GM12878 (cell line): ENCODE data around the gene RFC4. TPM values are rescaled to one million over a fixed set of nuclear protein-coding genes. Genes with fewer than 3 reads are reported as not detected.

Experiments
- BCL3 ChIP-seq: IDR thresholded peaks from 2 replicates; pipeline ENCODE4 v1.6.1; 2011; ENCODE audit warnings: borderline replicate concordance, low read depth, mild to moderate bottlenecking, moderate library complexity, low read length; ENCODE audit not compliant: insufficient read depth, poor library complexity, severe bottlenecking
- CREM ChIP-seq: IDR thresholded peaks from 2 replicates; pipeline ENCODE4 v1.6.1; 2014; ENCODE audit warnings: antibody characterized with exemption, low read depth
- EGR1 ChIP-seq, 2 experiments: IDR thresholded peaks; 1 replicate in 1 of 2; 2 replicates in 1 of 2; pipeline ENCODE4 v1.6.1; 2011 to 2012; ENCODE audit warnings: low read depth in 2 of 2, low read length in 2 of 2, borderline replicate concordance in 1 of 2, mild to moderate bottlenecking in 1 of 2, moderate library complexity in 1 of 2
- EP300 ChIP-seq, 2 experiments: fragments of 150-350 bp in 1 of 2; IDR thresholded peaks; 2 replicates each; pipeline ENCODE4 v1.6.1; 2011 to 2012; ENCODE audit warnings: low read depth in 2 of 2, low read length in 2 of 2, borderline replicate concordance in 1 of 2, improper control_type of control experiment in 1 of 2, inconsistent platforms in 1 of 2; ENCODE audit not compliant: control insufficient read depth in 1 of 2
- NBN ChIP-seq: fragments of 450-650 bp; IDR thresholded peaks from 2 replicates; pipeline ENCODE4 v1.6.1; 2016
- NKRF ChIP-seq: fragments of 450-650 bp; conservative IDR thresholded peaks from 2 replicates; pipeline ENCODE4 v1.6.1; 2017; ENCODE audit warnings: mild to moderate bottlenecking, moderate library complexity
- PAX5 ChIP-seq: IDR thresholded peaks from 2 replicates; pipeline ENCODE4 v1.6.1; 2011; ENCODE audit warnings: low read depth, low read length, borderline replicate concordance
- POLR2AphosphoS5 ChIP-seq: IDR thresholded peaks from 2 replicates; pipeline ENCODE4 v1.6.1; 2011; ENCODE audit warnings: mild to moderate bottlenecking, low read length, inconsistent platforms
- RAD51 ChIP-seq: fragments of 450-650 bp; IDR thresholded peaks from 2 replicates; pipeline ENCODE4 v1.6.1; 2016; ENCODE audit warnings: moderate library complexity, mild to moderate bottlenecking, inconsistent platforms
- SMAD1 ChIP-seq: fragments of 450-650 bp; IDR thresholded peaks from 2 replicates; pipeline ENCODE4 v1.6.1; 2018; ENCODE audit warnings: mild to moderate bottlenecking, low read depth; ENCODE audit not compliant: partially characterized antibody
- SMAD5 ChIP-seq: IDR thresholded peaks from 2 replicates; pipeline ENCODE4 v1.6.1; 2016; ENCODE audit warnings: antibody characterized with exemption, low read depth
- USF1 ChIP-seq: IDR thresholded peaks from 2 replicates; pipeline ENCODE4 v1.6.1; 2011; ENCODE audit warnings: borderline replicate concordance, low read depth, mild to moderate bottlenecking, moderate library complexity, mixed read lengths, low read length; ENCODE audit not compliant: insufficient read depth; ENCODE audit errors: extremely low read length
- ZBED1 ChIP-seq: IDR thresholded peaks from 2 replicates; pipeline ENCODE4 v1.6.1; 2016; ENCODE audit warnings: borderline replicate concordance
- ZBTB11 ChIP-seq: fragments of 450-650 bp; formaldehyde crosslinking; IDR thresholded peaks from 2 replicates; pipeline ENCODE4 v1.5.0; 2022; ENCODE audit warnings: mild to moderate bottlenecking, missing genetic modification characterization
- ZBTB40 ChIP-seq: fragments of 450-650 bp; IDR thresholded peaks from 2 replicates; pipeline ENCODE4 v1.6.1; 2016; ENCODE audit warnings: mild to moderate bottlenecking, moderate library complexity, borderline replicate concordance
- polyA plus RNA-seq, 11 experiments: library from polyadenylated mRNA; depleted of rRNA in 4 of 11; unstranded in 6 of 11; stranded (reverse) in 5 of 11; fragments of >200 nt; fragmentation: Nextera tagmentation in 4 of 11; fragmentation: Illumina TruSeq in 1 of 11; extraction: Ambion mirVana in 4 of 11; extraction: Trizol in 1 of 11; gene quantifications; 1 replicate in 1 of 11; 2 replicates in 10 of 11; pipeline versions ENCODE4 v1.2.1 to v1.2.3, GENCODE V29; 2011 to 2016; ENCODE audit warnings: inconsistent platforms in 2 of 11, missing spikeins in 2 of 11, low read depth in 1 of 11
- total RNA-seq, 4 experiments: library from RNA; depleted of rRNA in 3 of 4; stranded (reverse); fragments of >200 nt in 3 of 4; fragmentation: Illumina TruSeq in 1 of 4; extraction: Trizol in 1 of 4; gene quantifications; 2 replicates each; pipeline versions ENCODE4 v1.2.1 to v1.2.3, GENCODE V29; 2013 to 2021

Gene RFC4
- total and polyA plus RNA-seq, 10 of the 15 experiments (the other 5 are each of a cell fraction or from before 2014, with no cell fraction given) = 49.1 to 144 (median 112) TPM

- TF ChIP-seq NKRF (peak; percentile 32), RAD51 (no peak), ZBTB40 (no peak), CREM (0 out of 2 replicates have a peak, but pooled peaks have one; percentile 64), POLR2AphosphoS5 (peak; percentile 42), NBN (0 out of 2 replicates have a peak, but pooled peaks have one; percentile 2), ZBED1 (peak; percentile 0; the same call in 1 of the 2 replicates), BCL3 (no peak), ZBTB11 (peak; percentile 3; the same call in 1 of the 2 replicates), EP300 (IDR thresholded peaks at IDR 0.05; ENCODE audit: borderline replicate concordance in 1 of 2, control insufficient read depth in 1 of 2, low read depth in 2 of 2, low read length in 2 of 2) (0 out of 4 replicates have a peak, but pooled peaks of 1 of the 2 experiments have one; percentile 1), SMAD1 (peak; percentile 68), PAX5 (peak; percentile 50; the same call in 1 of the 2 replicates), USF1 (no peak), SMAD5 (0 out of 2 replicates have a peak, but pooled peaks have one; percentile 10), EGR1 (IDR thresholded peaks at IDR 0.05; ENCODE audit: borderline replicate concordance in 1 of 2, low read depth in 2 of 2, low read length in 2 of 2) (0 out of 3 replicates have a peak, but pooled peaks of 1 of the 2 experiments have one; percentile 3)
These were observed 22.4 kb downstream of the RFC4 start (continued) for GRCh38 chr3:186783731-186784515.
